ENCODE measurements around the gene CREB3L1. TPM values are rescaled to one million over a fixed set of nuclear protein-coding genes. Genes with fewer than 3 reads are reported as not detected.

Gene CREB3L1
- total RNA-seq, 1 donor from 2014 or later = 81.6 TPM

GRCh38 chr11:46326813-46327416, 49.5 kb downstream of the CREB3L1 start:
- no peak for DNase-seq (ENCODE audit: low spot score)

- DNase-seq (ENCODE audit: low spot score) = no peak
Observed at GRCh38 chr11:46327829-46328228, 50.4 kb downstream of the CREB3L1 start.

GRCh38 chr11:46330154-46330553, 52.7 kb downstream of the CREB3L1 start:
- DNase-seq (ENCODE audit: low spot score) = no peak

- no peak for DNase-seq (ENCODE audit: low spot score)
Observed at GRCh38 chr11:46330563-46331281, 53.3 kb downstream of the CREB3L1 start.

- no peak for DNase-seq (ENCODE audit: low spot score)
Observed at GRCh38 chr11:46331282-46331984, 54.0 kb downstream of the CREB3L1 start.

- no peak for DNase-seq (ENCODE audit: low spot score)
Observed at GRCh38 chr11:46332093-46332567, 54.7 kb downstream of the CREB3L1 start.

GRCh38 chr11:46332568-46333393, 55.3 kb downstream of the CREB3L1 start:
- no peak for DNase-seq (ENCODE audit: low spot score)

- no peak for DNase-seq (ENCODE audit: low spot score)
Observed at GRCh38 chr11:46333394-46333947, 56.0 kb downstream of the CREB3L1 start.

GRCh38 chr11:46334211-46334610, 56.7 kb downstream of the CREB3L1 start:
- DNase-seq (ENCODE audit: low spot score) = no peak

GRCh38 chr11:46335271-46335670, 57.8 kb downstream of the CREB3L1 start:
- no peak for DNase-seq (ENCODE audit: low spot score)

- DNase-seq (ENCODE audit: low spot score) = no peak
Observed at GRCh38 chr11:46335890-46336562, 58.6 kb downstream of the CREB3L1 start.

- DNase-seq (ENCODE audit: low spot score) = no peak
Observed at GRCh38 chr11:46336563-46337180, 59.2 kb downstream of the CREB3L1 start.

GRCh38 chr11:46337626-46338345, 60.3 kb downstream of the CREB3L1 start:
- no peak for DNase-seq (ENCODE audit: low spot score)

- no peak for DNase-seq (ENCODE audit: low spot score)
Observed at GRCh38 chr11:46338636-46338987, 61.1 kb downstream of the CREB3L1 start.

GRCh38 chr11:46338988-46339666, 61.7 kb downstream of the CREB3L1 start:
- no peak for DNase-seq (ENCODE audit: low spot score)

GRCh38 chr11:46339816-46340215, 62.4 kb downstream of the CREB3L1 start:
- no peak for DNase-seq (ENCODE audit: low spot score)

GRCh38 chr11:46341454-46341853, 64.0 kb downstream of the CREB3L1 start:
- no peak for DNase-seq (ENCODE audit: low spot score)

GRCh38 chr11:46342239-46342638, 64.8 kb downstream of the CREB3L1 start:
- no peak for DNase-seq (ENCODE audit: low spot score)

- DNase-seq (ENCODE audit: low spot score) = no peak
Observed at GRCh38 chr11:46343520-46343919, 66.1 kb downstream of the CREB3L1 start.

Data from mucosa of gallbladder (tissue), 1 donor.